ENCODE results near the gene KHDC3L. TPM values are rescaled to one million over a fixed set of nuclear protein-coding genes. Genes with fewer than 3 reads are reported as not detected.

The KHDC3L gene
- total and polyA plus RNA-seq, 10 donors = not detected

DNA sequence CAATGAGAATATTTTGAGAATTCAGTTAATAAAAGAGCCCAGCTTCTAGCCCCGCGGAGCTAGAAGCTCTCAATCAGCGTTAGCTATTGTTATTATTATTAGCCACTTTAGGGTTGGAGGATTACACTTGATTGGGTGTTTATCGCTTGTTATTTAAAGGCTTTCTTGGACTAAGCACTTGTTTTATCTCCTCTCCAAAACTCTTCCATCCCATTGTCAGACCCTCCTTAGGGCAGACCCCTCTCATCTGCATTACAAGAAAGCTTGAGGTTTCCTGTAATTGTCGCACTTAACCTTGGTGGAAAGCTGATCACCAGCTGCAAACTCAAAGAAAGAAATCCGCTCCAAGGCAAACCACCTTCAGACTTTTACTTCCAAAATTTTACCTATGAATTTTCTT lies 13.1 kb upstream of the KHDC3L start:
- DNase-seq = no peak
- intact Hi-C loops (cut with DNase I; ENCODE audit: low total_unique reads) = no loop called here
- WGBS, 5 donors = 15 to 32% (median 20%) methylated on average over 6 of the region's 6 CpGs
- Histone ChIP-seq H3K4me3 (no peak overlapping the region), H3K9me3 (peaks cover 0 to 8% (median 0%) of the 10 kb centered on the region in 8 donors), H3K4me1 (no peaks in the 10 kb centered on the region), H3K27me3 (replicated peaks in 1 of 7) (peaks cover 0 to 65% (median 23%) of the 10 kb centered on the region in 7 donors), H3K27ac (no peak overlapping the region), H3K36me3 (no peaks in the 10 kb centered on the region)
- no peak for TF ChIP-seq POLR2A (IDR thresholded peaks at IDR 0.05)
- TF ChIP-seq POLR2AphosphoS5 (IDR thresholded peaks at IDR 0.05) = no peak
- TF ChIP-seq, protein P1, sequence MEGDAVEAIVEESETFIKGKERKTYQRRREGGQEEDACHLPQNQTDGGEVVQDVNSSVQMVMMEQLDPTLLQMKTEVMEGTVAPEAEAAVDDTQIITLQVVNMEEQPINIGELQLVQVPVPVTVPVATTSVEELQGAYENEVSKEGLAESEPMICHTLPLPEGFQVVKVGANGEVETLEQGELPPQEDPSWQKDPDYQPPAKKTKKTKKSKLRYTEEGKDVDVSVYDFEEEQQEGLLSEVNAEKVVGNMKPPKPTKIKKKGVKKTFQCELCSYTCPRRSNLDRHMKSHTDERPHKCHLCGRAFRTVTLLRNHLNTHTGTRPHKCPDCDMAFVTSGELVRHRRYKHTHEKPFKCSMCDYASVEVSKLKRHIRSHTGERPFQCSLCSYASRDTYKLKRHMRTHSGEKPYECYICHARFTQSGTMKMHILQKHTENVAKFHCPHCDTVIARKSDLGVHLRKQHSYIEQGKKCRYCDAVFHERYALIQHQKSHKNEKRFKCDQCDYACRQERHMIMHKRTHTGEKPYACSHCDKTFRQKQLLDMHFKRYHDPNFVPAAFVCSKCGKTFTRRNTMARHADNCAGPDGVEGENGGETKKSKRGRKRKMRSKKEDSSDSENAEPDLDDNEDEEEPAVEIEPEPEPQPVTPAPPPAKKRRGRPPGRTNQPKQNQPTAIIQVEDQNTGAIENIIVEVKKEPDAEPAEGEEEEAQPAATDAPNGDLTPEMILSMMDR (IDR thresholded peaks at IDR 0.05 in 8 of 11, conservative IDR thresholded peaks at IDR 0.05 in 3 of 11) = no peak

GRCh38 chr6:73353636-73354593 lies 8.5 kb upstream of the KHDC3L start, which contains the start of gene DPPA5:
DPPA5 (minus strand) TSS chr6:73354276; CDS start chr6:73354225, 51 bp downstream.
- intact Hi-C loops (cut with DNase I; ENCODE audit: low total_unique reads) = no loop called here
- Histone ChIP-seq H3K4me3 (no peak within 1 kb of the TSS), H3K9me3 (peaks cover 0 to 8% (median 0%) of the 10 kb centered on the region in 8 donors), H3K4me1 (no peaks in the 10 kb centered on the region), H3K27me3 (replicated peaks in 1 of 7) (peaks cover 0 to 37% (median 11%) of the 10 kb centered on the region in 7 donors), H3K36me3 (no peaks in the 10 kb centered on the region), H3K27ac (no peak within 1 kb of the TSS)
- no peak for DNase-seq
- TF ChIP-seq POLR2AphosphoS5 (IDR thresholded peaks at IDR 0.05) (no peak), POLR2A (IDR thresholded peaks at IDR 0.05) (no peak)
- TF ChIP-seq, protein P1 (IDR thresholded peaks at IDR 0.05 in 8 of 11, conservative IDR thresholded peaks at IDR 0.05 in 3 of 11) = no peak
- WGBS, 5 donors = 76 to 92% (median 90%) methylated on average over 51 to 59 of the region's 59 CpGs

DNA sequence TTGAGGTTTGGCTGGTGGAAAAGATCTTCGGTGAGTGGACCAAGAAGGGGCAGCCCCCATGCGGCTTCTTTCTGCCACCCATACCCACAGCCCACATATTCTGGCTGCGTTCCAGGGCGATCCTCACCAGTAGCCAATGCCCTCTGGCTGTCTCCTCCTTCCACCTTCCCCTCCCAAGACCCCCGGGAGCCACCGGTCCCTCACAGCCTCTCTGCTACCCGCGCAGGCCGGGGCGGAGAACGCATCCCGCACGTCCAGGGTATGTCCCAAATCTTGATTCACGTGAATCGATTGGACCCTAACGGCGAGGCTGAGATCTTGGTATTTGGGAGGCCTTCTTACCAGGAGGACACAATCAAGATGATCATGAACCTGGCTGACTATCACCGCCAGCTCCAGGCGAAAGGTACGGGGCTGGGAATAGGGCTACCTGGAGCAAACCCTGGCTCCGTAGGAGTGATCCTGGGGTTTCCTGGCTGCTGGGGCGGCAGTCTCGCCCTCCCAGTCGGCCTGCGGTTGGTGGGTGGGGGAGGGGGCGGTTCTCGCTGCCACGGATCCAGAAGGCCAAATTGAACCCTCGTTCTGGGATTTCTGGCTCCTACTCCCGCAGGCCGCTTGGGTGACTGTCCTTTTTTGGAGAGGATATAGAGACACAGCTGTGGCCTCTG lies 545 bp downstream of the KHDC3L start:
- H3K27ac ChIP-seq = no peak overlapping the region
- TF ChIP-seq POLR2A (IDR thresholded peaks at IDR 0.05) = no peak
- TF ChIP-seq POLR2AphosphoS5 (IDR thresholded peaks at IDR 0.05) = no peak
- TF ChIP-seq, protein P1 (IDR thresholded peaks at IDR 0.05 in 8 of 11, conservative IDR thresholded peaks at IDR 0.05 in 3 of 11) = no peak
- H3K4me1 ChIP-seq = no peaks in the 10 kb centered on the region
- no peak overlapping the region for H3K4me3 ChIP-seq
- no peaks in the 10 kb centered on the region for H3K36me3 ChIP-seq
- intact Hi-C loops (cut with DNase I; ENCODE audit: low total_unique reads) = no loop called here
- no peaks in the 10 kb centered on the region for H3K27me3 ChIP-seq (replicated peaks in 1 of 7)
- WGBS, 5 donors = 89 to 97% (median 94%) methylated on average over 21 to 31 of the region's 31 CpGs
- no peak for DNase-seq
- no peaks in the 10 kb centered on the region for H3K9me3 ChIP-seq

- Histone ChIP-seq H3K9me3 (no peaks in the 10 kb centered on the region), H3K4me3 (no peak overlapping the region), H3K27me3 (replicated peaks in 1 of 7) (no peaks in the 10 kb centered on the region), H3K4me1 (no peaks in the 10 kb centered on the region), H3K27ac (no peak overlapping the region), H3K36me3 (no peaks in the 10 kb centered on the region)
- TF ChIP-seq POLR2AphosphoS5 (IDR thresholded peaks at IDR 0.05) (no peak), POLR2A (IDR thresholded peaks at IDR 0.05) (no peak)
- TF ChIP-seq, protein P1 (IDR thresholded peaks at IDR 0.05 in 8 of 11, conservative IDR thresholded peaks at IDR 0.05 in 3 of 11) = no peak
- intact Hi-C loops (cut with DNase I; ENCODE audit: low total_unique reads) = no loop called here
- DNase-seq = no peak
- 88 to 97% (median 95%) methylated on average over 23 of the region's 23 CpGs for WGBS, 5 donors
Measured at GRCh38 chr6:73363537-73363875, 1.0 kb downstream of the KHDC3L start.

Data from spleen (tissue), 11 donors.